ENCODE data around the gene FOXC2.

The FOXC2 gene

DNA sequence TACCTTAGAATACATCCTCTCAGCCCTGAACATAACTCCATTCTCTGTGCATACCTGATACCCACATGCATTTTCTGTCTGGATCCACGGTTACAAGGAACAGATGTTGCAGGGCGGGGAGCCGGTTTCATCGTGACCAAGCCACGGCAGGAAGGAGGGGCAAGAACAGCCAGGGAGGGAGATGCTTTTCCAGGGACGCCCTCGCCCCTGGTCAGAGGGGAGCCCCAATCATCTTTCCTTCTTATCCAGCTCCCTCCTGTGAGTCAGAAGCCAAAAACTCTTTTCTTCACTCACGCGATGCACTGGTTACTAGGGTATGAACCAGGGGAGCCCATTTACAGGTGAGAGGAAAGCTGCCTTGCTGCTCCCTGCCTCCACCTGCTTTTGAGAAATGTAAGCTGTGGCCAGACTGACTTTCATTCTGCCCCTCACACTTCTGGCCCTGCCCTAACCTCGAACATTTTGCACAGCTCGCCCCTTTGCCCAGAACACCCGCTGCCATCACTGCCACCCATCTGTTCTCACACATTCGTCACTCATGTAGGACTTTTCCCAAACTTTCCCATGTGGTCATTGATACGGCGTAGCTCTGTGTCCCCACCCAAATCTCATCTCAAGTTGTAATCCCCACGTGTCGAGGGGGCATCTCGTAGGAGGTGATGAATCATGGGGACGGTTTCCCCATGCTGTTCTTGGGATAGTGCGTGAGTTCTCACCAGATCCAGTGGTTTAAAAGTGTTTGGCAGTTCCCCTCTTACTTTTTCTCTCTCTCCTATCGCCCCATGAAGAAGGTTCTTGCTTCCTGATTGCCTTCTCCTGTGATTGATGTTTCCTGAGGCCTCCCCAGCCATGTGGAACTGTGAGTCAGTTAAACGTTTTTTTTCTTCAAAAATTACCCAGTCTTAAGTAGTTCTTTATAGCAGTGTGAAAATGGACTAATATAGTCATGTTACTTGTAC, 32.3 kb downstream of the FOXC2 start:
- H3K36me3 ChIP-seq (ENCODE audit: insufficient read depth, low read length) = no peaks in the 10 kb centered on the region
- H3K4me2 ChIP-seq (ENCODE audit: low read length) = no peak overlapping the region
- no peaks in the 10 kb centered on the region for H3K9me3 ChIP-seq (replicated peaks; ENCODE audit: low read length)
- H3K4me1 ChIP-seq (ENCODE audit: control insufficient read depth, insufficient read depth, low read length) = peaks cover 16% of the 10 kb centered on the region
- H3K9ac ChIP-seq (ENCODE audit: low read depth, low read length) = no peak overlapping the region
- H3K4me3 ChIP-seq (ENCODE audit: low read length) = no peak overlapping the region
- H3K27me3 ChIP-seq (ENCODE audit: control insufficient read depth, insufficient read depth, low read length) = no peaks in the 10 kb centered on the region

DNA sequence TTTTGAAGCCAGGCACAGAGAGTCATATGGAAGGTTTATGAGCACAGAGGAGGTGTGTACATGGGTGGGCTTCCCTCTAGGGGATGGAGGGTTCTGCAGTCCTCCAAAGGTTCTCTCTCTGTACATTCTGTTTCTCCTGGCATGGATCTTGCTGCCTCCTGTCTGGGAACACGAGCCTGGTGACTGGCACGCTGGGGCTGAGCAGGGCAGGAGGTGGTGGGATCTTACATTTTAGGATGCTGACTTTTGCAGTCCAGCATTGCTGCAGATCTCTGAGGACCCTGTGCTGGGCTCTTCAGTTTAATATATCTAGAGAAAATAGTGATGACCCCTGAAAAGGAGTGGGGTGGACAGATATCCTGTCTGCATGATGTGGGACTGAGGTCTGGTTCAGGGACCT, 34.7 kb downstream of the FOXC2 start:
- Histone ChIP-seq H3K4me2 (ENCODE audit: low read length) (no peak overlapping the region), H3K9ac (ENCODE audit: low read depth, low read length) (no peak overlapping the region), H3K36me3 (ENCODE audit: insufficient read depth, low read length) (no peaks in the 10 kb centered on the region), H3K9me3 (replicated peaks; ENCODE audit: low read length) (no peaks in the 10 kb centered on the region), H3K27me3 (ENCODE audit: control insufficient read depth, insufficient read depth, low read length) (no peaks in the 10 kb centered on the region), H3K4me3 (ENCODE audit: low read length) (no peak overlapping the region), H3K4me1 (ENCODE audit: control insufficient read depth, insufficient read depth, low read length) (no peaks in the 10 kb centered on the region)

DNA sequence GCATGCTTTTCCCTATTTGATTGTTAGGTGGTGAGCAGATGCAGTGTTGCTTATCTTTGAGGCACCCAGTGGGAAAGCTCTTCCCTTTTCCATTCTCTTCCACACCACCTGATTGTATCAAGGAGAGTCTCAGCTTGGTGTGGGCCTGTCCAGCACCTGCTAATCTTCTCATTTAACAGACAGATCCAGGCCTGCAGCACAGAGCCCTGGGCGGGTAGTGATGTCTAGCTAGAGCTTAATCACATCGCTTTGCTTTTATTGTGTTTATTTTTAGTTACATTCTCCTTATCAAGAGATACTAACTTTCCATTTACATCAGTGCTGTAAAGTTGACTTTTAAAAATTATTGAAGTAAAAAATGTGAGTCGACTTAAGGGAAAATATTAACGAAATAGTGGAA, 35.9 kb downstream of the FOXC2 start:
- Histone ChIP-seq H3K9ac (ENCODE audit: low read depth, low read length) (no peak overlapping the region), H3K4me2 (ENCODE audit: low read length) (no peak overlapping the region), H3K27me3 (ENCODE audit: control insufficient read depth, insufficient read depth, low read length) (no peaks in the 10 kb centered on the region), H3K4me3 (ENCODE audit: low read length) (no peak overlapping the region), H3K36me3 (ENCODE audit: insufficient read depth, low read length) (no peaks in the 10 kb centered on the region), H3K4me1 (ENCODE audit: control insufficient read depth, insufficient read depth, low read length) (no peaks in the 10 kb centered on the region), H3K9me3 (replicated peaks; ENCODE audit: low read length) (no peaks in the 10 kb centered on the region)

DNA sequence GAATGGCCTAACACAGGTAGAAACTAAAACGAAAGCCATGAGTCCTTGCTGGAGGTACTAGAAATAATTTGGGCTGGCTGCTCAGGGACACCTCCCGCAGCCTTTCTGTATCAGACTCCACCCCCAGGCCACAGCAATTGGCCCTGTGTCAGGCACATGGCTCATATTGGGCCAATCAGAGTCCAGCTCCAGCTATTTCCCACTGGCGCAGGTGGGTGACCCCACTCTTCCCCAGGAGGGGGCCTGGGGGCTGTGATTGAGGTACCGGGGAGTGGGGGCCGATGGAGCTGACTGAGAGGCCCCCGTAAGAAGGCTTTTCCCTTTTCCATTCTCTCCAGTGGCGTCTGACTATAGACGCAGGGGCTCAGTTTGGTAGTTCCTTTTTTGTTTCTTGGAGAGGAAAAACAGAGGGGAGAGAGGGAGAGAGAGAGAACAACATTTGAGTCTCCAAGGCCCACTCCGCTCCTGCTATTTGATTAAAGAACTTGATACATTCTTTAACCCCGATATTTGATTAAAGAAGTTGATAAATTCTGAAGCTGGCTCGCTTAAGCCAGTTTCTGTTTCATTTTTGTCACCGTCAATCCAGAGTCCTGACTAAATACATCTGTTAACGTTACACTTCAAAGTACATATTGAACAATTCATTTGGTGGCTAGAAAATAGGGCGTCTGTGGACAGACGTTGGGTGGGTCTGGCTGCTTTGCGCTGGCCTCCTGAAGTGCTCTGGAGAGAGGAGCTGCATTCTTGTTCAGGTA, 38.0 kb downstream of the FOXC2 start:
- Histone ChIP-seq H3K36me3 (ENCODE audit: insufficient read depth, low read length) (no peaks in the 10 kb centered on the region), H3K4me1 (ENCODE audit: control insufficient read depth, insufficient read depth, low read length) (peaks cover 16% of the 10 kb centered on the region), H3K4me3 (ENCODE audit: low read length) (no peak overlapping the region), H3K9me3 (replicated peaks; ENCODE audit: low read length) (no peaks in the 10 kb centered on the region), H3K27me3 (ENCODE audit: control insufficient read depth, insufficient read depth, low read length) (no peaks in the 10 kb centered on the region), H3K4me2 (ENCODE audit: low read length) (no peak overlapping the region), H3K9ac (ENCODE audit: low read depth, low read length) (no peak overlapping the region)

DNA sequence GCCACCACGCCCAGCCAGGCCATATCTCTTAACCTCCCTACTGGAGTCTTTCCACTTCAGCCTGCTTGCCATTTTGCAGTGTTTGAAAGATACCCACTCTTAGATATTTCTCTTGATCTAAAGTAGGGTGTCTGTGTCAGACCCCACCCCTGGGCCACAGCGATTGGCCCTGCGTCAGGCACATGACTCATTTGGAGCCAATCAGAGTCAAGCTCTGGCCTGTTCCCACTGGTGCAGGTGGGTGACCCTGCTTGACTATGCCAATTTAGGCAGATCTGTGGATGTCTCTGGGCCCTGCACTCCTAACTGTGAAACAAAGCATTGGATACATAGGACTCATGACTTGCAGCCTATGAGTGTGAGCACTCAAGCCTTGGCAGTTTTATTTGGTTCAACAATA, 39.3 kb downstream of the FOXC2 start:
- Histone ChIP-seq H3K9me3 (replicated peaks; ENCODE audit: low read length) (no peaks in the 10 kb centered on the region), H3K4me3 (ENCODE audit: low read length) (no peak overlapping the region), H3K4me1 (ENCODE audit: control insufficient read depth, insufficient read depth, low read length) (peaks cover 29% of the 10 kb centered on the region), H3K27me3 (ENCODE audit: control insufficient read depth, insufficient read depth, low read length) (no peaks in the 10 kb centered on the region), H3K9ac (ENCODE audit: low read depth, low read length) (no peak overlapping the region), H3K4me2 (ENCODE audit: low read length) (no peak overlapping the region), H3K36me3 (ENCODE audit: insufficient read depth, low read length) (no peaks in the 10 kb centered on the region)

DNA sequence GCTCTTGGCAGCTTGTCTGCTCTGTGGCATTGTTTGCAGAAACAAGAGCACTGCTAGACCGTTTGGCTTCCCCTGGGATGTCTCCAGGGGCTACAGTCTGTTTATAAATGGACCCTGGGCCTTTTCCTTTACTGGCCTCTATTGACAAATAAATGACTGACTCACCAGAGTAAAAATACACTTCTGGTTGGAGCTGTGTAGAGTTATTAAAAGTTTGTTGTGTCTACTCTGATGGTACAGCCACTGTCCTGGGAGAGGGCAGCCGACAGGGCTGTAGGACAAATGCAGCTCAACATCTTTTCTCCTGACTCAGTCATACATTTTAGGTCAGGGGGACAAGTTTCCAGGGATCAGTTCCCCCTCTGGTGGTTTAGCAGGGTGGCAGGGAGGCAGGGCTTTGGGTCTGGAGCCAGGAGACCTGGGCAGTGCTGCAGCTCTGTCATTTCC, 41.7 kb downstream of the FOXC2 start:
- no peaks in the 10 kb centered on the region for H3K36me3 ChIP-seq (ENCODE audit: insufficient read depth, low read length)
- H3K4me1 ChIP-seq (ENCODE audit: control insufficient read depth, insufficient read depth, low read length) = peaks cover 40% of the 10 kb centered on the region
- peak overlapping the region; percentile 64 for H3K9ac ChIP-seq (ENCODE audit: low read depth, low read length)
- no peaks in the 10 kb centered on the region for H3K9me3 ChIP-seq (replicated peaks; ENCODE audit: low read length)
- H3K4me2 ChIP-seq (ENCODE audit: low read length) = peak overlapping the region; percentile 55
- H3K27me3 ChIP-seq (ENCODE audit: control insufficient read depth, insufficient read depth, low read length) = no peaks in the 10 kb centered on the region
- H3K4me3 ChIP-seq (ENCODE audit: low read length) = peak overlapping the region; percentile 4

DNA sequence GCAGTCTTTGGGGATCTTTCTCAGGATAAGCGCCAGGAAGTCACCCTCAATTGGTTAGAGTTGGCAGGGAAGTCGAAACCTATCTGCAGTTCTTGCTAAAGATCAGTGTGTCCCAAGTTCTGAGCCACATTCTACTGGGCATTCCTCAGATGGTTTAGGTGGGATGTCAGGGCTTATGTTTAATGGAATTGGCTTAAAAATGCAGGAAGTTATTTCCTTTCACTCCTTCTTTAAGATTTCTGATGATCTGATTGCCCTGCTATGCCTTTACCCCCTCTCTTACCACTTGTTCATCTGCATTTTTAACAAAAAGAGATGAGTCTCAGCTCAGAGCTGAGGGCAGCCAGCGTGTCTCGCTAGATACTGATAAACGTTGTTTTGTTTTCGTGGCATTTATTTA, 42.5 kb downstream of the FOXC2 start:
- peaks cover 40% of the 10 kb centered on the region for H3K4me1 ChIP-seq (ENCODE audit: control insufficient read depth, insufficient read depth, low read length)
- no peaks in the 10 kb centered on the region for H3K9me3 ChIP-seq (replicated peaks; ENCODE audit: low read length)
- H3K36me3 ChIP-seq (ENCODE audit: insufficient read depth, low read length) = no peaks in the 10 kb centered on the region
- H3K9ac ChIP-seq (ENCODE audit: low read depth, low read length) = peak overlapping the region; percentile 80
- H3K27me3 ChIP-seq (ENCODE audit: control insufficient read depth, insufficient read depth, low read length) = no peaks in the 10 kb centered on the region
- peak overlapping the region; percentile 55 for H3K4me2 ChIP-seq (ENCODE audit: low read length)
- peak overlapping the region; percentile 30 for H3K4me3 ChIP-seq (ENCODE audit: low read length)

DNA sequence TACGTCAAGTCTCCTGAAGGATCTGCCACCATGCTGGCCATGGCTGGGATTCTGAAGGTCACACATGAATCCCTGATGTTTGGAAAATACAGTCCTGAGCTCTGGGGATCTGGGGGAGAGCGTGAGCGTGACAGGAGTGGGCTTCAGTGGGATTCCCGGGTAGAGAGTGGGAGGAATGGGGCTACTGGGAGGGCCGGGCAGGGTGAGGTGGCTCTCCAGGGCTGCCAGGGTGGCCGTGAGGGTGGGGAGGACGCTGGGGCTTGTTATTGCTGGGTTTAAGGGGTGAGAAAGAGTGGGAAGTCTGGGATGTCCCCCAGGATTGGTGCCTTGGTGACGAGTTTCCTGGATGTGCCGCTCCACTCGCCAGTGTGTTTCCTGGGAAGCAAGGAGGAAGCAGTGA, 43.0 kb downstream of the FOXC2 start:
- Histone ChIP-seq H3K27me3 (ENCODE audit: control insufficient read depth, insufficient read depth, low read length) (no peaks in the 10 kb centered on the region), H3K36me3 (ENCODE audit: insufficient read depth, low read length) (no peaks in the 10 kb centered on the region), H3K4me1 (ENCODE audit: control insufficient read depth, insufficient read depth, low read length) (peaks cover 40% of the 10 kb centered on the region), H3K9ac (ENCODE audit: low read depth, low read length) (peak overlapping the region; percentile 80), H3K4me2 (ENCODE audit: low read length) (peak overlapping the region; percentile 55), H3K9me3 (replicated peaks; ENCODE audit: low read length) (no peaks in the 10 kb centered on the region), H3K4me3 (ENCODE audit: low read length) (peak overlapping the region; percentile 30)

DNA sequence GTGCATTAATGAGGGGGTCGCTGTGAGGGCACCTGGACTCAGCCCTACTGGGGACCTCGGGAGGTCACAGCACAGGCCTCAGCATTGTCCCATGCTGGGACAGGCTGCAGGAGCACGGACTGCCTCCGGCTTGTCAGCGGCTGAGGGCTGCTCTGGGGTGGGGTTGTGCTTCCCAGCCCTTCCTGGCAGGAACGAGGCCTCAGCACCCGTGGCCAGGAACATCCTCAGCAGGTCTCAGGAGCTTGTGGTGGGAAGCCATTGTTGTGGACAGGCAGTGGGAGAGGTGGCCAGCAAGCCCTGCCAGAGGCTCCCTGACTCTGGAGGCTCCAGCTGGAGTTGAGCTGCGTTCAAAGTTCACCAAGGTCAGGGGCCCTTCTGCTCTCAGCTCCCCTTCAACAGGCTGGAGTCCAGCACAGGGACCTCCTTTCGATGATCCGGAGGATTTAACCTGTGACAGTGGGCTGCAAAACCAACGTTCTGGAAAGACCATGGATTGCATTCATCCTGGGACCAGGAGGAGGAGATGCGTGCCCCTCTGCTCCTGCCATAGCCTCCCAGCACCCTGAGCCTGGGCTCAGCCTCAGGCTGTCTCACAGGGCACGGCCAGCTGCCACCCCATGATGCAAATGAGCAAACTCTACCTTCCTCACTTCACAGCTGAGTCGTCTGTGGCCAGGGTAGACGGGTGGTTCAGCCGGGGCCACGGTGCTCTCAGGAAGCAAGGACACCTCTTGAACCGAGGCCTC, 44.3 kb downstream of the FOXC2 start:
- Histone ChIP-seq H3K36me3 (ENCODE audit: insufficient read depth, low read length) (no peaks in the 10 kb centered on the region), H3K4me2 (ENCODE audit: low read length) (no peak overlapping the region), H3K27me3 (ENCODE audit: control insufficient read depth, insufficient read depth, low read length) (no peaks in the 10 kb centered on the region), H3K4me1 (ENCODE audit: control insufficient read depth, insufficient read depth, low read length) (peaks cover 40% of the 10 kb centered on the region), H3K9me3 (replicated peaks; ENCODE audit: low read length) (no peaks in the 10 kb centered on the region), H3K9ac (ENCODE audit: low read depth, low read length) (peak overlapping the region; percentile 33), H3K4me3 (ENCODE audit: low read length) (no peak overlapping the region)

DNA sequence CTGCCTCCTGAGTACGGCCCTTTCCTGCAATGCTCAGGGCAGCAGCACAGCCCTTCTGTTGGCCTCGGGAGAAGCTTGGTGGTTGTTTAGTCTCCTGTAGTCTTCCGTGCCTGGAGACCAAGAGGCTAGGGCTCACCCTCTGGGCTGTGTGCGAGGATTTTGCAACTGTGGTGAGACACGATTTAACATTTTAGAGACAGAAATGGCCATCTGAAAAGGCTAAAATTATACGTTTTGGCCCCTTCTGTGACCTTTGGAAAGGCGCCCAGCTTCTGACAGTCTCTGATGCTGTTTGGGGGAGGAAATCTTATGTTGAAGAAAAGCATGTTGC, 44.9 kb downstream of the FOXC2 start:
- no peak overlapping the region for H3K4me3 ChIP-seq (ENCODE audit: low read length)
- peak overlapping the region; percentile 33 for H3K9ac ChIP-seq (ENCODE audit: low read depth, low read length)
- H3K27me3 ChIP-seq (ENCODE audit: control insufficient read depth, insufficient read depth, low read length) = no peaks in the 10 kb centered on the region
- H3K36me3 ChIP-seq (ENCODE audit: insufficient read depth, low read length) = no peaks in the 10 kb centered on the region
- H3K4me2 ChIP-seq (ENCODE audit: low read length) = no peak overlapping the region
- no peaks in the 10 kb centered on the region for H3K9me3 ChIP-seq (replicated peaks; ENCODE audit: low read length)
- peaks cover 40% of the 10 kb centered on the region for H3K4me1 ChIP-seq (ENCODE audit: control insufficient read depth, insufficient read depth, low read length)

DNA sequence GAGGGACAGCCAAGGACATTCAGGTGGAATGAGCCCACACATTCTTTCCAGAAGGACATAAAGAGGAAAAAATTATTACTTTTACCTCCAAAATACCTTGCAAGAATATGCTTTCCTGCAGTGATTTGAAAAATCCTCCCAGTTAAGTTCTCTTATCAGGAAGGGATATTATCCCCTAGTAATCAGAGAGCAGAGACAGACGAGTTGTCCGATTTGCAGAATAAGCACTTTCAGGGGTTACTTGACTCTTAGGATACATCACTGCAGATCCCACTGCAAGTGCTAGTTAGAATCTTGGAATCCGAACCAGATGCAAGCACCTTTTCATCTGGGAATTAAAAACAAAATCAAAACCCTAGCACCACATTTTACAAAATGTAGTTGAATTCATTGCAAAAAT, 45.3 kb downstream of the FOXC2 start:
- Histone ChIP-seq H3K9ac (ENCODE audit: low read depth, low read length) (peak overlapping the region; percentile 33), H3K4me1 (ENCODE audit: control insufficient read depth, insufficient read depth, low read length) (peaks cover 40% of the 10 kb centered on the region), H3K4me2 (ENCODE audit: low read length) (no peak overlapping the region), H3K4me3 (ENCODE audit: low read length) (no peak overlapping the region), H3K9me3 (replicated peaks; ENCODE audit: low read length) (no peaks in the 10 kb centered on the region), H3K36me3 (ENCODE audit: insufficient read depth, low read length) (no peaks in the 10 kb centered on the region), H3K27me3 (ENCODE audit: control insufficient read depth, insufficient read depth, low read length) (no peaks in the 10 kb centered on the region)
